Lower lobe of right lung (tissue), 2 donors: Measurements from ENCODE around the gene ST6GALNAC4. TPM values are rescaled to one million over a fixed set of nuclear protein-coding genes. Genes with fewer than 3 reads are reported as not detected.
A peak's percentile ranks its signal among the peaks of the same experiment; 100 is the strongest.
"Not testable (repeated sequence)": the region's sequence is repeated elsewhere in the genome, so short reads cannot be mapped to it uniquely, and the experiment has no call there.

ENCODE experiments used
- ATAC-seq, 2 donors: fragments of 200-7000 bp; cut with Tn5 transposase; one replicate each; pipeline ENCODE4 v1.9.1; 2020 to 2022; ENCODE audit warnings: mild to moderate bottlenecking in 2 of 2, moderate library complexity in 2 of 2
- DNase-seq: peaks from one replicate; pipeline ENCODE4 v3.0.0-alpha.2; 2020
- H3K27ac ChIP-seq: fragments of 200-600 bp; one replicate; pipeline ENCODE4 v1.8.0; 2022
- H3K27me3 ChIP-seq: fragments of 200-600 bp; one replicate; pipeline ENCODE4 v1.8.0; 2022; ENCODE audit warnings: low read depth
- H3K36me3 ChIP-seq: fragments of 200-600 bp; one replicate; pipeline ENCODE4 v1.8.0; 2022; ENCODE audit warnings: mild to moderate bottlenecking
- H3K4me1 ChIP-seq: fragments of 200-600 bp; one replicate; pipeline ENCODE4 v1.8.0; 2022
- H3K4me3 ChIP-seq: fragments of 200-600 bp; one replicate; pipeline ENCODE4 v1.8.0; 2022; ENCODE audit warnings: mild to moderate bottlenecking
- H3K9me3 ChIP-seq: fragments of 200-600 bp; one replicate; pipeline ENCODE4 v1.8.0; 2022
- CTCF ChIP-seq: fragments of 200-600 bp; IDR thresholded peaks from one replicate; pipeline ENCODE4 v1.8.0; 2022; ENCODE audit warnings: antibody characterized with exemption, mild to moderate bottlenecking
- intact Hi-C: fragments of 100-400 bp; cut with DNase I; formaldehyde crosslinking; loops from one replicate; pipeline ENCODE4 v1.11.0; 2022
- total RNA-seq: library from RNA; stranded (reverse); fragmentation: NEBNext Ultra II Directional; extraction: Animal tissue kit (Norgen Biotek cat#: 25700); gene quantifications from one replicate; pipeline ENCODE4 v1.2.1, GENCODE V29; 2021
- donor health status: DM: no; HTN: yes; CAD: no; lungs with severe emphysema.

The ST6GALNAC4 gene
- total RNA-seq, 1 donor from 2014 or later, result 45.6 TPM

GRCh38 chr9:127873223-127873691 lies 43.6 kb downstream of the ST6GALNAC4 start:
- no peak overlapping the region for H3K4me3 ChIP-seq
- TF ChIP-seq CTCF, result no peak
- DNase-seq, result no peak
- H3K4me1 ChIP-seq, result peaks cover 64% of the 10 kb centered on the region
- H3K27me3 ChIP-seq, result no peaks in the 10 kb centered on the region
- H3K36me3 ChIP-seq, result peaks cover 36% of the 10 kb centered on the region
- H3K9me3 ChIP-seq, result no peaks in the 10 kb centered on the region
- ATAC-seq, result no peak
- H3K27ac ChIP-seq, result no peak overlapping the region
- intact Hi-C loops, result no loop called here

- H3K27ac ChIP-seq, result no peak overlapping the region
- peaks cover 42% of the 10 kb centered on the region for H3K36me3 ChIP-seq
- intact Hi-C loops, result no loop called here
- ATAC-seq (no peak), DNase-seq (no peak)
- H3K4me1 ChIP-seq, result peaks cover 63% of the 10 kb centered on the region
- no peaks in the 10 kb centered on the region for H3K9me3 ChIP-seq
- H3K27me3 ChIP-seq, result no peaks in the 10 kb centered on the region
- no peak overlapping the region for H3K4me3 ChIP-seq
- no peak for TF ChIP-seq CTCF
Observed at GRCh38 chr9:127872369-127873222, 44.2 kb downstream of the ST6GALNAC4 start.

GRCh38 chr9:127871531-127871930 lies 45.3 kb downstream of the ST6GALNAC4 start:
- no peak overlapping the region for H3K4me3 ChIP-seq
- TF ChIP-seq CTCF, result no peak
- intact Hi-C loops, result no loop called here

GRCh38 chr9:127870887-127871286 lies 46.0 kb downstream of the ST6GALNAC4 start:
- H3K4me1 ChIP-seq, result peaks cover 58% of the 10 kb centered on the region
- no peak for TF ChIP-seq CTCF
- no peaks in the 10 kb centered on the region for H3K27me3 ChIP-seq
- intact Hi-C loops, result no loop called here
- H3K4me3 ChIP-seq, result no peak overlapping the region
- peaks cover 46% of the 10 kb centered on the region for H3K36me3 ChIP-seq
- no peak overlapping the region for H3K27ac ChIP-seq
- no peak for DNase-seq
- no peaks in the 10 kb centered on the region for H3K9me3 ChIP-seq
- no peak for ATAC-seq

More at GRCh38 chr9:127871531-127871930, 45.3 kb downstream of the ST6GALNAC4 start:
- Histone ChIP-seq H3K27me3 (no peaks in the 10 kb centered on the region), H3K36me3 (peaks cover 46% of the 10 kb centered on the region), H3K27ac (no peak overlapping the region), H3K9me3 (no peaks in the 10 kb centered on the region), H3K4me1 (peaks cover 63% of the 10 kb centered on the region)
- DNase-seq (no peak), ATAC-seq (no peak)

- H3K27ac ChIP-seq, result peak overlapping the region; percentile 53
- intact Hi-C loops, H3K4me3 ChIP-seq, H3K9me3 ChIP-seq, DNase-seq, ATAC-seq, H3K27me3 ChIP-seq: not testable (repeated sequence)
- H3K4me1 ChIP-seq, result peaks cover 56% of the 10 kb centered on the region
- peak; percentile 37 for TF ChIP-seq CTCF
- peaks cover 46% of the 10 kb centered on the region for H3K36me3 ChIP-seq
Observed at GRCh38 chr9:127870153-127870491, 46.7 kb downstream of the ST6GALNAC4 start.
